AG04450 (cell line): ENCODE results near the gene DRC3. TPM values are rescaled to one million over a fixed set of nuclear protein-coding genes. Genes with fewer than 3 reads are reported as not detected.

Experiments used
- CTCF ChIA-PET: fragments of 300-600, 350-600 bp; formaldehyde crosslinking; extraction: SDS; loops from one replicate; lab custom pipeline; 2022; ENCODE audit warnings: antibody characterized with exemption, inconsistent platforms; lab: Charles Lee
- POLR2A ChIA-PET: fragments of 350-600 bp; formaldehyde crosslinking; extraction: SDS; loops from one replicate; lab custom pipeline; 2021; ENCODE audit warnings: antibody characterized with exemption, inconsistent platforms; lab: Yijun Ruan, JAX
- DNase-seq: peaks from one replicate; pipeline ENCODE4 v3.0.0-alpha.2; 2011; ENCODE audit warnings: low read depth, low spot score
- H3K27ac ChIP-seq: one replicate; pipeline ENCODE4 v1.5.1; 2012; ENCODE audit warnings: low read depth, low read length, control low read depth
- H3K27me3 ChIP-seq: one replicate; pipeline ENCODE4 v1.6.0; 2012; ENCODE audit warnings: low read length; ENCODE audit not compliant: control insufficient read depth, insufficient read depth
- H3K4me3 ChIP-seq: 2 replicates; pipeline ENCODE4 v1.5.1; 2011; ENCODE audit warnings: mild to moderate bottlenecking, low read depth, low read length, control low read depth
- H3K9me3 ChIP-seq: 2 replicates; pipeline ENCODE4 v1.5.1; 2012; ENCODE audit warnings: low read length; ENCODE audit not compliant: control insufficient read depth, insufficient read depth
- polyA plus RNA-seq: library from polyadenylated mRNA; depleted of rRNA; stranded (reverse); fragments of >200 nt; gene quantifications from 2 replicates; pipeline ENCODE4 v1.2.3, GENCODE V29; 2011
- TF ChIP-seq, protein P1 (sequence below): IDR thresholded peaks from 2 replicates; pipeline ENCODE4 v1.5.1; 2011; ENCODE audit warnings: low read depth, low read length, control low read depth, inconsistent platforms

The DRC3 gene
- polyA plus RNA-seq, 1 experiment, result 0.52 TPM

- Histone ChIP-seq H3K9me3 (no peaks in the 10 kb centered on the region), H3K27ac (no peak overlapping the region), H3K27me3 (no peaks in the 10 kb centered on the region), H3K4me3 (no peak overlapping the region)
- TF ChIP-seq, protein P1, sequence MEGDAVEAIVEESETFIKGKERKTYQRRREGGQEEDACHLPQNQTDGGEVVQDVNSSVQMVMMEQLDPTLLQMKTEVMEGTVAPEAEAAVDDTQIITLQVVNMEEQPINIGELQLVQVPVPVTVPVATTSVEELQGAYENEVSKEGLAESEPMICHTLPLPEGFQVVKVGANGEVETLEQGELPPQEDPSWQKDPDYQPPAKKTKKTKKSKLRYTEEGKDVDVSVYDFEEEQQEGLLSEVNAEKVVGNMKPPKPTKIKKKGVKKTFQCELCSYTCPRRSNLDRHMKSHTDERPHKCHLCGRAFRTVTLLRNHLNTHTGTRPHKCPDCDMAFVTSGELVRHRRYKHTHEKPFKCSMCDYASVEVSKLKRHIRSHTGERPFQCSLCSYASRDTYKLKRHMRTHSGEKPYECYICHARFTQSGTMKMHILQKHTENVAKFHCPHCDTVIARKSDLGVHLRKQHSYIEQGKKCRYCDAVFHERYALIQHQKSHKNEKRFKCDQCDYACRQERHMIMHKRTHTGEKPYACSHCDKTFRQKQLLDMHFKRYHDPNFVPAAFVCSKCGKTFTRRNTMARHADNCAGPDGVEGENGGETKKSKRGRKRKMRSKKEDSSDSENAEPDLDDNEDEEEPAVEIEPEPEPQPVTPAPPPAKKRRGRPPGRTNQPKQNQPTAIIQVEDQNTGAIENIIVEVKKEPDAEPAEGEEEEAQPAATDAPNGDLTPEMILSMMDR, result no peak
- ChIA-PET POLR2A (no interaction called here), CTCF (interaction anchor here (0.7 to 1.4 kb wide), 2 partner anchors 18 to 50 kb away, joined by 3 to 4 read pairs; no protein-coding TSS in a partner anchor)
- no peak for DNase-seq
Measured at GRCh38 chr17:17982801-17983200, 10.1 kb downstream of the DRC3 start.

DNA sequence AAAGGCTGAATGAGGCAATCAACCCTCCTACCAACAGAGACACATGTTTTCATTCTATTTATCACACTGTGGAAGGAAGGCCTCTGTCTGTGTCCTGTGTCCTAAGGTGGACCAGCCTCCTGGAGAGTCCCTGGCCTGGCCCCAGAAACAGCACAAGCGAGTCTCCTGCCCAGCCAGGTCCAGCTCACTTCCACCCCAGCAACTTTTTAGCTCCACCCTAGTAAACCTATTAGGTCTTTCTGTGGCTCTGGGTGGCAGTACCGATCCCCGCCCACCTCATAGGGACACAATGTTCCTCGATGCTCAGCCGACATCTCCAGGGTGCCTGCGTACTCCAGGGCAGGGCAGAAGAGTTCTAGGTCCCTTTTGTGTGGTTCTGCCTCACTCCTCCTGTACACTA, 10.7 kb downstream of the DRC3 start:
- H3K27me3 ChIP-seq, result no peaks in the 10 kb centered on the region
- no peaks in the 10 kb centered on the region for H3K9me3 ChIP-seq
- TF ChIP-seq, protein P1, result no peak
- CTCF ChIA-PET, result interaction anchor here (0.7 to 3.0 kb wide), 3 partner anchors 17 to 50 kb away, joined by 3 to 11 read pairs (median 4); no protein-coding TSS in a partner anchor
- H3K27ac ChIP-seq, result no peak overlapping the region
- DNase-seq, result no peak
- POLR2A ChIA-PET, result no interaction called here
- H3K4me3 ChIP-seq, result no peak overlapping the region

- DNase-seq, result no peak
- Histone ChIP-seq H3K9me3 (no peaks in the 10 kb centered on the region), H3K4me3 (no peak overlapping the region), H3K27me3 (no peaks in the 10 kb centered on the region), H3K27ac (no peak overlapping the region)
- TF ChIP-seq, protein P1, result no peak
- ChIA-PET POLR2A (no interaction called here), CTCF (interaction anchor here (3.0 kb wide), 1 partner anchor 50 kb away, joined by 11 read pairs; no protein-coding TSS in a partner anchor)
Measured at GRCh38 chr17:17983776-17984175, 11.1 kb downstream of the DRC3 start.

- TF ChIP-seq, protein P1, result no peak
- Histone ChIP-seq H3K9me3 (no peaks in the 10 kb centered on the region), H3K4me3 (no peak overlapping the region), H3K27ac (no peak overlapping the region), H3K27me3 (no peaks in the 10 kb centered on the region)
- no peak for DNase-seq
- CTCF ChIA-PET, result interaction anchor here (3.0 kb wide), 1 partner anchor 48 kb away, joined by 11 read pairs; no protein-coding TSS in a partner anchor
- POLR2A ChIA-PET, result no interaction called here
Measured at GRCh38 chr17:17985153-17985552, 12.5 kb downstream of the DRC3 start.

DNA sequence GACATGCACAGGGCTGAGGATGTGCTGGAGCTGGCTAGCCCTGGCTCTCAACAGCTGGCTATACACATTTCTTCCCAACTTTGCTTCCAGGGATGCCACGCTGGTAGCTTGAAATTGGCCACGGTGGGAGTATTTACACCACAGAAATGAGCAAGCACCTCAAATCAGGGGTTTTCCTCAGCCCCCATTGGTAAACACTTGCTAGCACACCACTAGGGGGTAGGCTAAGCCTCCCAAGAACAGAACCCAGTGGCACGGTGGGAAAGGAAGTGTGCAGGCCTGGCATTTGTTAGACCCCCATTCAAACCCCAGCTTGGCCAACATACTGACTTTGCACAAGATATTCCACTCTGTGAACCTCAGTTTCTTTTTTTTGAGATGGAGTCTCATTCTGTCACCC, 12.9 kb downstream of the DRC3 start:
- no peaks in the 10 kb centered on the region for H3K27me3 ChIP-seq
- DNase-seq, result no peak
- TF ChIP-seq, protein P1, result peak; percentile 39
- H3K27ac ChIP-seq, result peak overlapping the region; percentile 2
- H3K9me3 ChIP-seq, result no peaks in the 10 kb centered on the region
- ChIA-PET POLR2A (no interaction called here), CTCF (interaction anchor here (3.0 kb wide), 1 partner anchor 48 kb away, joined by 11 read pairs; no protein-coding TSS in a partner anchor)
- H3K4me3 ChIP-seq, result no peak overlapping the region
